ENCODE measurements around the gene COL9A1. TPM values are rescaled to one million over a fixed set of nuclear protein-coding genes. Genes with fewer than 3 reads are reported as not detected.

COL9A1 gene
- total RNA-seq, 4 donors from 2014 or later = 0.34 to 1.7 (median 0.77) TPM

DNA sequence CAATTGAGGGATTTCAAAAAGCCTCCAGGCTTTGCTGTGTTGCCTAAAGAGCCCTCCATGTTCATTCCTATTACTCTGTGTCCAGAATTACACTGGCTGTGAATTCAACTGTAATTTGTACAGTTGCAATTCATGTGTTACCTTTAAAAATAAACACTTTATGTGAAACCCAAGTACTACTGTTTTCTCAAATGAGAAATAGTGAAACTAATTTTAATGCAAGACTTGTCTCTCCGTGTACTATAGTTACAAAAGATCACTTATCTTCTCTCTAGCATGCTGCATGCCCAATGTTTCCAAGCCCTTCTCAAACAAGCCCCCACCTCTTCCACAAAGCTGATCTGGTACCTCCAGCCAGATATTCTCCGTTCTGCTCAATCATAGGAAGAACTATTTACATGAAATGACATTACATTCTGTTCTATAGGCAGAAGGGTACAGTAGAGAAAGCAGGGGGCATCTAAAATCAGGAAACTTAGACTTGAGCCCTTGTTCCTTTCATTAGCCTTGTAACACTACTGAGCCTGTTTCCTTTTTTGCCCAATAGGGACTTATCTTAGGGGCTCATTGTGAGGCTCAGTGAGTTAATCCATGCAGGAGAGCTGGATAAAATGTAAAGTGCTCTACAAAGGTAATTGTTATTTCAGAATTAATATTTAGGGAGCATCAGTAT is 12.3 kb upstream of the COL9A1 start:
- H3K27me3 ChIP-seq = peaks cover 0 to 2% (median 0%) of the 10 kb centered on the region in 4 donors
- WGBS = 41% methylated on average over 2 of the region's 2 CpGs
- intact Hi-C loops (cut with DNase I) = no loop called here
- H3K27ac ChIP-seq (replicated peaks in 1 of 4) = no peak overlapping the region
- no peak overlapping the region for H3K4me3 ChIP-seq
- no peak for DNase-seq (ENCODE audit: extremely low spot score)
- TF ChIP-seq EP300 (IDR thresholded peaks at IDR 0.05) = no peak
- no peak for TF ChIP-seq CTCF (IDR thresholded peaks at IDR 0.05)
- no peak for TF ChIP-seq POLR2AphosphoS5 (IDR thresholded peaks at IDR 0.05)
- no peak for TF ChIP-seq POLR2A (IDR thresholded peaks at IDR 0.05; ENCODE audit: low read depth)
- H3K36me3 ChIP-seq = no peaks in the 10 kb centered on the region
- no peaks in the 10 kb centered on the region for H3K4me1 ChIP-seq
- no peaks in the 10 kb centered on the region for H3K9me3 ChIP-seq

DNA sequence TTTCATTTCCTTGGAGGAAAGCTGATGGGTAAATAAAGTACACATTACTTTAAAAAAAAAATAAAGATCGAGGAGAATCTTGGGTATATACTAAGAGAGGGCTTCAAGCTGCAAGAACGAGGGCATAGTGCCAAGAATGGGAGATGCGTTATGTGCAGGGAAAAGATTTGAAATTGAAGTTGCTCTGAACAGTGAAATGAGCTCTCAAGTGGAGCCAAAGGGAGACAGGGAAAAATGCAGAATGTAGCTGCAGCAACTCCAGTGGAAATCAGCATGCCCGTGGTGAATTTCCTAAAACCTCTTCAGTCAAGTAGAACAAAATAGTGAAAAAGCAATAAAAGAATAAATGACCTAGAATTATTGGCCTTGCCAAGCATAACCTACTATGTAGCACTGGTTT is 11.4 kb upstream of the COL9A1 start:
- Histone ChIP-seq H3K4me1 (no peaks in the 10 kb centered on the region), H3K27me3 (peaks cover 0 to 7% (median 0%) of the 10 kb centered on the region in 4 donors), H3K27ac (replicated peaks in 1 of 4) (no peak overlapping the region), H3K4me3 (no peak overlapping the region), H3K9me3 (no peaks in the 10 kb centered on the region), H3K36me3 (no peaks in the 10 kb centered on the region)
- WGBS = 28% methylated on average over 4 of the region's 4 CpGs
- TF ChIP-seq CTCF (IDR thresholded peaks at IDR 0.05) (no peak), POLR2AphosphoS5 (IDR thresholded peaks at IDR 0.05) (no peak), POLR2A (IDR thresholded peaks at IDR 0.05; ENCODE audit: low read depth) (no peak), EP300 (IDR thresholded peaks at IDR 0.05) (no peak)
- no peak for DNase-seq (ENCODE audit: extremely low spot score)
- intact Hi-C loops (cut with DNase I) = loop anchor here (5.0 kb wide), 1 partner anchor 53 kb away; no protein-coding TSS in a partner anchor

GRCh38 chr6:70312165-70312745 is 9.4 kb upstream of the COL9A1 start:
- TF ChIP-seq EP300 (IDR thresholded peaks at IDR 0.05) (no peak), CTCF (IDR thresholded peaks at IDR 0.05) (no peak), POLR2AphosphoS5 (IDR thresholded peaks at IDR 0.05) (no peak), POLR2A (IDR thresholded peaks at IDR 0.05; ENCODE audit: low read depth) (no peak)
- Histone ChIP-seq H3K36me3 (no peaks in the 10 kb centered on the region), H3K27me3 (peaks cover 0 to 8% (median 0%) of the 10 kb centered on the region in 4 donors), H3K4me1 (no peaks in the 10 kb centered on the region), H3K27ac (replicated peaks in 1 of 4) (no peak overlapping the region), H3K9me3 (no peaks in the 10 kb centered on the region), H3K4me3 (no peak overlapping the region)
- no peak for DNase-seq (ENCODE audit: extremely low spot score)
- intact Hi-C loops (cut with DNase I) = loop anchor here (5.0 kb wide), 1 partner anchor 55 kb away; no protein-coding TSS in a partner anchor
- WGBS = 69% methylated on average over 5 of the region's 5 CpGs

GRCh38 chr6:70310063-70310694 is 7.3 kb upstream of the COL9A1 start:
- H3K9me3 ChIP-seq = no peaks in the 10 kb centered on the region
- DNase-seq (ENCODE audit: extremely low spot score) = no peak
- WGBS = 23% methylated on average over 4 of the region's 4 CpGs
- peaks cover 0 to 8% (median 0%) of the 10 kb centered on the region in 4 donors for H3K27me3 ChIP-seq
- H3K36me3 ChIP-seq = no peaks in the 10 kb centered on the region
- H3K4me1 ChIP-seq = no peaks in the 10 kb centered on the region
- TF ChIP-seq CTCF (IDR thresholded peaks at IDR 0.05) (peak; percentile 44 to 54 (median 50)), EP300 (IDR thresholded peaks at IDR 0.05) (no peak)
- no peak overlapping the region for H3K27ac ChIP-seq (replicated peaks in 1 of 4)
- H3K4me3 ChIP-seq = no peak overlapping the region
- intact Hi-C loops (cut with DNase I) = loop anchor here (5.0 kb wide), 1 partner anchor 57 kb away; no protein-coding TSS in a partner anchor
